ELF-1 (cell line): ENCODE measurements around the gene GAS2L3.

ENCODE experiments used
- DNase-seq: peaks from one replicate; pipeline ENCODE4 v3.0.0-alpha.2; 2016; ENCODE audit warnings: low read depth, low spot score

The GAS2L3 gene

DNA sequence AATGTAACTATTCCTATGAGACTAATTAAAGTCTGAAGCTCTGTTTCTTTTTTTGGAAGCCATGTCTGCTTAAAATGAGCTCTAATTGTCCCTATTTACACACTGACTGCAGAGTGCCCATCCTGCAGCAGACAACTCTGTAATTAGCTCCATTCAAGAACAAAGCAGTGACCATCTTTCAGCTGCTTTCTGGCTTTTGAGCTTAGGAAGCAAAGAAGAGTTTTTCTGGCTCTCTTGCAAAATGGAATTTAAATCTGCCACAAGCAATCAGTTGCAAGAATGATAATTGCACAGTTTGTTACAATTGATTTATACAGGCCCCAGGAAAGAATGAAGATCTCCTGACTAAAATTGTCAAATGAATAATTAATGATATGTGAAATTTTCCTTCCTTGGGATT lies 83.4 kb downstream of the GAS2L3 start:
- no peak for DNase-seq

DNA sequence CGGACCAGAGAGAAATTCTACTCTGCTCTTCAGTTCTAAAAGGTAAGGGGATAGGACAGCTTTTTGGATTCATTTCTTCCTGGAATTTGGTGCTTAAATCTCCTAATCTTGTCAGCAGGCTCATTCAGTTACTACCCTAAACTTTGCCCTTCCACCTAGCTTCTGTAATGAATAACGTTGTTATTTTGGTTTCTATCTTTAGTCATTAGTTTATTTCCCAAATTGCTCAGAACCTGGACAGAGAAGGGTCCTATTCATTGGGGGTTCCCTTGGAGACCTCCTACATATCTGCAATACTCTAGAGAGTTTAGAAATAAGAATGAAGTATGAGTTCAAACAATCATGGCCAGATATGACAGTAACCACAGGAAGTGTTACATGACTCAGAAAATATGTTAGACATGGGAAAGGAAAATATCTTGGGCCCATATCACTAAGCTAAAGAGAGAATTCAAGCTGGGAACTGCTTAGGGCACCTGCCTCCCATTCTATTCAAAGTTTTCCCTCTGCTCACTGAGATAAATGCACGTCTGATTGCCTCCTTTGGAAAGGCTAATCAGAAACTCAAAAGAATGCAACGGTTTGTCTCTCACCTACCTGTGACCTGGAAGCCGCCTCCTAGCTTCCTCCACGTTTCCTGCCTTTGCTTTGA lies 87.9 kb downstream of the GAS2L3 start:
- DNase-seq = no peak

DNA sequence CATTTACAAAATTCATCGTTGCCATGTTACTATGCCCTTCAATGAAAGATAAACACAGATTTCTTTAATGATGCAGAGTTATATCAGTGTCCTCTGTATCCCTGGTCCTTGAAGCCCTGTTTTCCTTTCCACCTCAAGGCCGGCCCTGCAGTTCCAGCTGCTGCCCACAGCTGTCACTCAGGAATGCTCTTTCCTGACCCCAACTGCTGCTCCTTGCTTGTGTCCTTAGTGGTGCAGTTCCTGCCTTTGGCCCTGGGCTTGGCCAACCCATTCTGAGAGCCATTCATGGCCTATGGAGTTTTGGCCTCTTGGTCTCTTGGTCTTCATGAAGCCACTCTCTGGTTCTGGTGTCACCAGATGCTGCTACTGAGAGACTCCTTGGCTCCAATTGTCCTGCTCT lies 93.1 kb downstream of the GAS2L3 start:
- no peak for DNase-seq

GRCh38 chr12:100668945-100669536 lies 95.6 kb downstream of the GAS2L3 start:
- DNase-seq = peak; percentile 86

- DNase-seq = no peak
Observed at GRCh38 chr12:100669922-100670321, 96.4 kb downstream of the GAS2L3 start.

- DNase-seq = peak; percentile 27
Observed at GRCh38 chr12:100671396-100672074, 98.1 kb downstream of the GAS2L3 start.

GRCh38 chr12:100672075-100672592 lies 98.7 kb downstream of the GAS2L3 start:
- DNase-seq = peak; percentile 64

- DNase-seq = no peak
Observed at GRCh38 chr12:100674036-100674888, 100.8 kb downstream of the GAS2L3 start.
